ENCODE measurements around the gene HSPA12A.

HSPA12A gene

GRCh38 chr10:116683166-116683565 lies 59.2 kb downstream of the HSPA12A start:
- Histone ChIP-seq H3K9ac (ENCODE audit: low read length in 2 of 2) (no peak overlapping the region), H3K4me1 (ENCODE audit: control insufficient read depth, insufficient read depth, low read length) (peaks cover 7% of the 10 kb centered on the region), H3K4me3 (ENCODE audit: low read length in 2 of 2) (no peak overlapping the region), H3K27ac (ENCODE audit: low read length) (no peak overlapping the region), H3K9me3 (ENCODE audit: control insufficient read depth in 2 of 2, low read length in 2 of 2) (no peaks in the 10 kb centered on the region), H3K27me3 (ENCODE audit: control insufficient read depth in 1 of 2, insufficient read depth in 2 of 2, low read length in 2 of 2) (no peaks in the 10 kb centered on the region), H3K36me3 (ENCODE audit: control insufficient read depth in 2 of 2, insufficient read depth in 2 of 2, low read length in 2 of 2) (peaks cover 0 to 9% of the 10 kb centered on the region in 2 donors)

- Histone ChIP-seq H3K27me3 (ENCODE audit: control insufficient read depth in 1 of 2, insufficient read depth in 2 of 2, low read length in 2 of 2) (no peaks in the 10 kb centered on the region), H3K9me3 (ENCODE audit: control insufficient read depth in 2 of 2, low read length in 2 of 2) (no peaks in the 10 kb centered on the region), H3K4me3 (ENCODE audit: low read length in 2 of 2) (no peak overlapping the region), H3K9ac (ENCODE audit: low read length in 2 of 2) (no peak overlapping the region), H3K27ac (ENCODE audit: low read length) (no peak overlapping the region), H3K4me1 (ENCODE audit: control insufficient read depth, insufficient read depth, low read length) (peaks cover 5% of the 10 kb centered on the region), H3K36me3 (ENCODE audit: control insufficient read depth in 2 of 2, insufficient read depth in 2 of 2, low read length in 2 of 2) (peaks cover 0 to 25% of the 10 kb centered on the region in 2 donors)
Observed at GRCh38 chr10:116679351-116679750, 63.0 kb downstream of the HSPA12A start.

DNA sequence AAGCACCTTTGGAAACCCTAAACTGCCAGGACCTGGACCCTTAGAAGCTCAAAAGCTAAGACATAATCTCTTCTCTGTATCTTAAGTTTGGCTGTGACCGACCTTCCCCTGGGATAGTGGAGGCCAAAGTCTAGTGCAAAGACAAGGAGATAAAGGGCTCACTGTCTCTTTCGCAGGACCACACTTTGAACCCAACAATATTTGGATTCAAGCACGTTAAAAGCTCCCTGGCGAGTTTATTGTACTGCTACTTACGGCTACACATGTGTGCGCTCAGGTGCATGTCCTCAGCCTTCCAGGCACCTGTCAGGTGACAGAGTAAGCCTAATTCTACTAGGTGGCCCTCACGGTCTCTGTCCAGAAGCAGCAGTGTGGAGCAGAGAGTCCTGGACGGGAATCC lies 65.7 kb downstream of the HSPA12A start:
- Histone ChIP-seq H3K9ac (ENCODE audit: low read length in 2 of 2) (no peak overlapping the region), H3K9me3 (ENCODE audit: control insufficient read depth in 2 of 2, low read length in 2 of 2) (no peaks in the 10 kb centered on the region), H3K4me1 (ENCODE audit: control insufficient read depth, insufficient read depth, low read length) (no peaks in the 10 kb centered on the region), H3K4me3 (ENCODE audit: low read length in 2 of 2) (no peak overlapping the region), H3K27me3 (ENCODE audit: control insufficient read depth in 1 of 2, insufficient read depth in 2 of 2, low read length in 2 of 2) (no peaks in the 10 kb centered on the region), H3K36me3 (ENCODE audit: control insufficient read depth in 2 of 2, insufficient read depth in 2 of 2, low read length in 2 of 2) (peaks cover 4 to 28% of the 10 kb centered on the region in 2 donors), H3K27ac (ENCODE audit: low read length) (no peak overlapping the region)

GRCh38 chr10:116676118-116676517 lies 66.2 kb downstream of the HSPA12A start:
- Histone ChIP-seq H3K27me3 (ENCODE audit: control insufficient read depth in 1 of 2, insufficient read depth in 2 of 2, low read length in 2 of 2) (no peaks in the 10 kb centered on the region), H3K9me3 (ENCODE audit: control insufficient read depth in 2 of 2, low read length in 2 of 2) (no peaks in the 10 kb centered on the region), H3K4me3 (ENCODE audit: low read length in 2 of 2) (no peak overlapping the region), H3K4me1 (ENCODE audit: control insufficient read depth, insufficient read depth, low read length) (no peaks in the 10 kb centered on the region), H3K9ac (ENCODE audit: low read length in 2 of 2) (no peak overlapping the region), H3K27ac (ENCODE audit: low read length) (no peak overlapping the region), H3K36me3 (ENCODE audit: control insufficient read depth in 2 of 2, insufficient read depth in 2 of 2, low read length in 2 of 2) (peaks cover 4 to 24% of the 10 kb centered on the region in 2 donors)

DNA sequence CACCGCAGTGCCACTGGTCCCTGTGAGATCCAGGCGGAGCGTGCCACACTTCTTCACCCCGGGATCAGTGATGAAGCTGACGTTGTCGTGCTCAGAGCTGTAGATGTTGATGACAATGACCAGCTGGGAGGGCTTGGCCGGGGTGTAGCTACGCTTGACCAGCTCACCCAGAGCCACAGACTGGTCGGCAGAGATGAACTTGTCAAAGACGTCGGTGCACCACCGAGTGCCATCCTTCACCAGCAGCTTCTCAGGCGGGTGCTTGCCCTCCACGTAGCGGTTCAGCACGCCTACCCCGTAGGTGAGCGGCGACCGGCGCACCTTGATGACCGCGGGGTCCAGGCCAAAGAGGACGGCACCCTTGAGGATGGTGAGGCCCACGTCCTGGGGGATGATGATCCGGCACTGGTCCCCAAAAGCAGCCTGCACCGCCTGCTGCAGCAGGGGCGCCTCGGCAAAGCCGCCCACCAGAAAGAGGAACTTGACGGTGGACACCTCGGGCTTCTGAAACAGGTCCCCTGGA lies 67.4 kb downstream of the HSPA12A start:
- Histone ChIP-seq H3K27ac (ENCODE audit: low read length) (no peak overlapping the region), H3K9me3 (ENCODE audit: control insufficient read depth in 2 of 2, low read length in 2 of 2) (no peaks in the 10 kb centered on the region), H3K4me1 (ENCODE audit: control insufficient read depth, insufficient read depth, low read length) (peaks cover 2% of the 10 kb centered on the region), H3K36me3 (ENCODE audit: control insufficient read depth in 2 of 2, insufficient read depth in 2 of 2, low read length in 2 of 2) (peaks cover 4 to 24% of the 10 kb centered on the region in 2 donors), H3K9ac (ENCODE audit: low read length in 2 of 2) (no peak overlapping the region), H3K27me3 (ENCODE audit: control insufficient read depth in 1 of 2, insufficient read depth in 2 of 2, low read length in 2 of 2) (peaks cover 4 to 5% of the 10 kb centered on the region in 2 donors), H3K4me3 (ENCODE audit: low read length in 2 of 2) (no peak overlapping the region)

- no peak overlapping the region for H3K27ac ChIP-seq (ENCODE audit: low read length)
- H3K27me3 ChIP-seq (ENCODE audit: control insufficient read depth in 1 of 2, insufficient read depth in 2 of 2, low read length in 2 of 2), result peaks cover 4 to 5% of the 10 kb centered on the region in 2 donors
- peaks cover 4 to 21% of the 10 kb centered on the region in 2 donors for H3K36me3 ChIP-seq (ENCODE audit: control insufficient read depth in 2 of 2, insufficient read depth in 2 of 2, low read length in 2 of 2)
- peaks cover 2% of the 10 kb centered on the region for H3K4me1 ChIP-seq (ENCODE audit: control insufficient read depth, insufficient read depth, low read length)
- no peak overlapping the region for H3K4me3 ChIP-seq (ENCODE audit: low read length in 2 of 2)
- no peak overlapping the region for H3K9ac ChIP-seq (ENCODE audit: low read length in 2 of 2)
- no peaks in the 10 kb centered on the region for H3K9me3 ChIP-seq (ENCODE audit: control insufficient read depth in 2 of 2, low read length in 2 of 2)
Observed at GRCh38 chr10:116673866-116674265, 68.5 kb downstream of the HSPA12A start.

- Histone ChIP-seq H3K27me3 (ENCODE audit: control insufficient read depth in 1 of 2, insufficient read depth in 2 of 2, low read length in 2 of 2) (peaks cover 4 to 5% of the 10 kb centered on the region in 2 donors), H3K9ac (ENCODE audit: low read length in 2 of 2) (no peak overlapping the region), H3K27ac (ENCODE audit: low read length) (no peak overlapping the region), H3K9me3 (ENCODE audit: control insufficient read depth in 2 of 2, low read length in 2 of 2) (no peaks in the 10 kb centered on the region), H3K4me1 (ENCODE audit: control insufficient read depth, insufficient read depth, low read length) (peaks cover 2% of the 10 kb centered on the region), H3K4me3 (ENCODE audit: low read length in 2 of 2) (no peak overlapping the region), H3K36me3 (ENCODE audit: control insufficient read depth in 2 of 2, insufficient read depth in 2 of 2, low read length in 2 of 2) (peaks cover 4 to 21% of the 10 kb centered on the region in 2 donors)
Observed at GRCh38 chr10:116672891-116673290, 69.5 kb downstream of the HSPA12A start.

GRCh38 chr10:116671274-116671926 lies 71.0 kb downstream of the HSPA12A start:
- H3K4me1 ChIP-seq (ENCODE audit: control insufficient read depth, insufficient read depth, low read length), result peaks cover 2% of the 10 kb centered on the region
- H3K9me3 ChIP-seq (ENCODE audit: control insufficient read depth in 2 of 2, low read length in 2 of 2), result peaks cover 0 to 7% of the 10 kb centered on the region in 2 donors
- peaks cover 4 to 17% of the 10 kb centered on the region in 2 donors for H3K36me3 ChIP-seq (ENCODE audit: control insufficient read depth in 2 of 2, insufficient read depth in 2 of 2, low read length in 2 of 2)
- no peak overlapping the region for H3K9ac ChIP-seq (ENCODE audit: low read length in 2 of 2)
- no peak overlapping the region for H3K4me3 ChIP-seq (ENCODE audit: low read length in 2 of 2)
- H3K27ac ChIP-seq (ENCODE audit: low read length), result no peak overlapping the region
- H3K27me3 ChIP-seq (ENCODE audit: control insufficient read depth in 1 of 2, insufficient read depth in 2 of 2, low read length in 2 of 2), result peaks cover 4 to 5% of the 10 kb centered on the region in 2 donors

DNA sequence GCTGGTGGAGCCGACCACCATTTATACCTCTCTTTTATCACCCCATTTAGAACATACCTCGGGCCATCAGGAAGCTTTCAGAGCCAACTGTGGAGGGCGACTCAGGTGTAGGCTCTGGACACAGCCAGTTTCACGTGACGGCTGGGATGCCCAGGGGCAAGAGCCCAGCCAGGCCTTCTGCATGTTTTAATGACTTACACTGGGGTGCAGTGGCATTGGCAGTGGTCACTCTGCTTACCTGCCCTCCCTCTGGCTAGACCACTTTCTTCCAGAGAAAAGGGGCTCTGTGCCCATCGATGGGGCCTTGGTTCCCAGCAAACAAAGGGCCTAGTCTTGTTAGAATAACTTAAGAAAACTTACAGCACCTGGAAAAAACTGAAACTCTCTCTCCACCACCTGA lies 71.7 kb downstream of the HSPA12A start:
- H3K9ac ChIP-seq (ENCODE audit: low read length in 2 of 2), result no peak overlapping the region
- H3K27ac ChIP-seq (ENCODE audit: low read length), result no peak overlapping the region
- peaks cover 0 to 7% of the 10 kb centered on the region in 2 donors for H3K9me3 ChIP-seq (ENCODE audit: control insufficient read depth in 2 of 2, low read length in 2 of 2)
- peaks cover 5% of the 10 kb centered on the region for H3K4me1 ChIP-seq (ENCODE audit: control insufficient read depth, insufficient read depth, low read length)
- peaks cover 4 to 11% of the 10 kb centered on the region in 2 donors for H3K36me3 ChIP-seq (ENCODE audit: control insufficient read depth in 2 of 2, insufficient read depth in 2 of 2, low read length in 2 of 2)
- H3K4me3 ChIP-seq (ENCODE audit: low read length in 2 of 2), result no peak overlapping the region
- peaks cover 4 to 5% of the 10 kb centered on the region in 2 donors for H3K27me3 ChIP-seq (ENCODE audit: control insufficient read depth in 1 of 2, insufficient read depth in 2 of 2, low read length in 2 of 2)

GRCh38 chr10:116669832-116670644 lies 72.3 kb downstream of the HSPA12A start:
- Histone ChIP-seq H3K36me3 (ENCODE audit: control insufficient read depth in 2 of 2, insufficient read depth in 2 of 2, low read length in 2 of 2) (peaks cover 4 to 10% of the 10 kb centered on the region in 2 donors), H3K4me1 (ENCODE audit: control insufficient read depth, insufficient read depth, low read length) (peaks cover 10% of the 10 kb centered on the region), H3K4me3 (ENCODE audit: low read length in 2 of 2) (no peak overlapping the region), H3K27me3 (ENCODE audit: control insufficient read depth in 1 of 2, insufficient read depth in 2 of 2, low read length in 2 of 2) (peaks cover 4 to 5% of the 10 kb centered on the region in 2 donors), H3K9ac (ENCODE audit: low read length in 2 of 2) (no peak overlapping the region), H3K27ac (ENCODE audit: low read length) (no peak overlapping the region), H3K9me3 (ENCODE audit: control insufficient read depth in 2 of 2, low read length in 2 of 2) (peaks cover 0 to 7% of the 10 kb centered on the region in 2 donors)

Measured in stomach smooth muscle (tissue), 2 donors.